ENCODE measurements around the gene TAF1A.
"Not testable (repeated sequence)": the region's sequence is repeated elsewhere in the genome, so short reads cannot be mapped to it uniquely, and the experiment has no call there.

TAF1A gene

DNA sequence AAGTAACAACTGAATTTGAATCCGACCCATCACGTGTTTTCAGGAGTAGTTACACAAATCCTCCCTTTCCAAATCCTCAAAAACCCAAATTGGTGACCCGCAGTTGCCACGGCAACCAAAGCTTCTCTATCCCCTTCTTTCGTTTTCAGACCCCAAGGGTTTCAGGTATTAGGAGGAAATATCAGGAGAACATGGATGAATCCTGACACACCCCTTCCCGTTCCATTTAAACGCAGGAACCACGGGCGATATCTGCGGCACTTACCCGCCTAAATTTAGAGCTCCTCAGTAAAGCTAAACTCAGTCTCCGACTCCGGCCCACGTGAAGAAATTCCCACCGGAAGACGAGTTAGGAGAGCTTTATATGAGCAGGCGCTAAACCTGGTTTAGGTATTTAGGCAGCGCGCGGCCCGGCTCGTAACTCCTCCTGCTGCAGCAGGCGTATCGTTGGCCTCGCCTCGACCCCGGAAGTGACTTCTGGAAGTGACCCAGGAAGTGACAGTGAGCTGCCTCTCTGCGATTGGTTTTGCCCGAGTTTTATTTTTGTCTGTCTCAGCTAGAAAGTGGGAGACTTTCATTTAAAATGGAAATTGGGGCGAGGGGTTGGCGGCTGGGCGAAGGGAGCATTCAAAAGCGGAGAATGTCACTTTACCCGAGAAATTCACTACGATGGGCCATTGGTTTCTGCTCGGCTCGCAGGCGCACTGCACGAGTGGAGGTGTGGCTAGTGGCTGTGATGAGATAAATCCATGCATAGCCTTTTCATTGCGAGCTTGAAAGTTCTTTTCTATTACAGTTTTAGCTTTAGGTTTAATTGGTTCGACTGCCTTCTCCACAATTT lies at the start of gene TAF1A:
Gene TAF1A (minus strand): TSS at position 472 of the 841 bp plus-strand sequence.
- in situ Hi-C loops (cut with MboI; ENCODE audit: low sequenced_read_pairs) = no loop called here

DNA sequence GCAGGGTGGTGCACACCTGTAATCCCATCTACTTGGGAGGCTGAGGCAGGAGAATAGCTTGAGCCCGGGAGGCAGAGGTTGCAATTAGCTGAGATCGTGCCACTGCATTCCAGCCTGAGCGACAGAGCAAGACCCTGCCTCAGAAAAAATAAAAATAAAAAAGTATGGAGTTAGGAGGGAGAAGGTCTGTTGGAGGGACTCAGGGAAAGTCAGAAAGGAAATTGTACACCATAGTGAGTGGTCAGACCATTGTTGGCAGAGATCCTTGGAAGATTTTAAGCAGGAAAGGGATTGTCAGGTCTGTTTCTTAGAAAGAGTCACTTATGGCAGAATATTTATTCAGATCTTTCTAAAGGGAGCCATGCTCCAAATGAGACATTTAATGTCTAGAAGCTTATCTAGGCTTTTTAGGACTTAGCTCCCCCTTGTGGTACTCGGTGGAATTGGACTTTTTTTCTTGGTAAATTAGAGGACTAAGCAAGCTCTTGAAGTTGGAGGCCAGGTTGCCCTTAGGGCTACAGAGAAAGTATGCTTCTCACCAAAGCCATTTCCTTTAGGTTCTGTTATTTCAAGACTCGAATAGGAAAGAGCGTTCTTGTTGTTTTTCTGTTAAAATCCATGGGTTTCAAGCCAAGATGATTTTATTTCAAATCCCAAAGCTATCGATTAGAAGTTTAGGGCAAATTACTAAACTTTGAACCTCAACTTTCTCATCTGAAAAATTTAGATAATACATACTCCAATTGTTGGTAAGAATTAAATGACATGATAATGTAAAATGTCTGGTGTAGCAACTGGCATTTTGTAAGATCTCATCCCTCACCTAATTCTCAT lies 44.7 kb upstream of the TAF1A start:
- in situ Hi-C loops (cut with MboI; ENCODE audit: low sequenced_read_pairs) = loop anchor here (5.0 kb wide), 1 partner anchor 167 kb away; no protein-coding TSS in a partner anchor

- in situ Hi-C loops (cut with MboI; ENCODE audit: low sequenced_read_pairs) = loop anchor here (5.0 kb wide), 1 partner anchor 165 kb away; no protein-coding TSS in a partner anchor
These were observed 43.0 kb upstream of the TAF1A start for GRCh38 chr1:222632749-222633148.

GRCh38 chr1:222631611-222632208 lies 42.0 kb upstream of the TAF1A start:
- in situ Hi-C loops (cut with MboI; ENCODE audit: low sequenced_read_pairs) = loop anchor here (5.0 kb wide), 1 partner anchor 164 kb away; no protein-coding TSS in a partner anchor

- in situ Hi-C loops (cut with MboI; ENCODE audit: low sequenced_read_pairs) = loop anchor here (5.0 kb wide), 1 partner anchor 163 kb away; no protein-coding TSS in a partner anchor
These were observed 40.3 kb upstream of the TAF1A start for GRCh38 chr1:222629921-222630535.

DNA sequence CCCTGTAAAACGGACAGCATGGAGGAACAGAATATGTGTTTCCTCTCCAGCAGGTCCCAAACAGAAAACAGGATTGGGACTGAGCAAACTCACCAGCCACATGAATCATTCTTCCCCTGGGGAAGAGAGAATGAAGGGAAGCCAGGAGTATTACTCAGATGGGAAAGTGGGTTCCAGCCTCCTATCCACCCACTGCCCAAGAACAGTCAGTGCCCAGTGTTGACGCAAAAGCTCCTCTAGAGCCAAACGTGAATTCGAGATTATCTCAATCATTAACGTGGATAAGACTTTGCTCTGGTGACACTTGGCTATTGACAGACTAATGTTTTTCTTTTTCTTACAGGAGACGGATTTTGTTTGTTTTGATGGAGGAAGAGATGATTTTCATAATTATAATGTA lies 37.5 kb upstream of the TAF1A start:
- in situ Hi-C loops (cut with MboI; ENCODE audit: low sequenced_read_pairs) = no loop called here

- in situ Hi-C loops (cut with MboI; ENCODE audit: low sequenced_read_pairs) = no loop called here
These were observed 34.5 kb upstream of the TAF1A start for GRCh38 chr1:222624214-222624613.

GRCh38 chr1:222623458-222623857 lies 33.7 kb upstream of the TAF1A start:
- in situ Hi-C loops (cut with MboI; ENCODE audit: low sequenced_read_pairs) = no loop called here

- in situ Hi-C loops (cut with MboI; ENCODE audit: low sequenced_read_pairs) = no loop called here
These were observed 33.0 kb upstream of the TAF1A start for GRCh38 chr1:222622765-222623164.

DNA sequence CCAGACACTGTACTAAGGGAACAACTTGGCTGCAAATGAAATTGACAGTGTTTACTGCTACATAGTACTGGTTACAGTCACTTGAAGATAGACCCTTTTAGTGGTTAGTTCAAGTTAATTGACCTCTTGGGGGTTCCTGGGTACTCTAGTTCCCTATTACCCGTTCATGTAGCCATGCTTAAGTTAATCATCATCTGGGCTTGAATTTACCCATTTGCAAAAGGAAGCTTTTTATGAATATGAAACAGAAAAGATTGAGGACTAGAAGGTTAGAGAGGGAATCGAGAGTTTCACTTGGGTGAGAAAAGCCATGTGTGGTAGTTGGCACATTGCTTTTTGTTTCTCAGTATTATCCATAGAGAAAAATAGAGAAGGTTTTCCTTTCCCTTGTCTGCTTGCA lies 30.8 kb upstream of the TAF1A start:
- in situ Hi-C loops (cut with MboI; ENCODE audit: low sequenced_read_pairs) = no loop called here

- in situ Hi-C loops (cut with MboI; ENCODE audit: low sequenced_read_pairs) = no loop called here
These were observed 29.3 kb upstream of the TAF1A start for GRCh38 chr1:222618880-222619596.

DNA sequence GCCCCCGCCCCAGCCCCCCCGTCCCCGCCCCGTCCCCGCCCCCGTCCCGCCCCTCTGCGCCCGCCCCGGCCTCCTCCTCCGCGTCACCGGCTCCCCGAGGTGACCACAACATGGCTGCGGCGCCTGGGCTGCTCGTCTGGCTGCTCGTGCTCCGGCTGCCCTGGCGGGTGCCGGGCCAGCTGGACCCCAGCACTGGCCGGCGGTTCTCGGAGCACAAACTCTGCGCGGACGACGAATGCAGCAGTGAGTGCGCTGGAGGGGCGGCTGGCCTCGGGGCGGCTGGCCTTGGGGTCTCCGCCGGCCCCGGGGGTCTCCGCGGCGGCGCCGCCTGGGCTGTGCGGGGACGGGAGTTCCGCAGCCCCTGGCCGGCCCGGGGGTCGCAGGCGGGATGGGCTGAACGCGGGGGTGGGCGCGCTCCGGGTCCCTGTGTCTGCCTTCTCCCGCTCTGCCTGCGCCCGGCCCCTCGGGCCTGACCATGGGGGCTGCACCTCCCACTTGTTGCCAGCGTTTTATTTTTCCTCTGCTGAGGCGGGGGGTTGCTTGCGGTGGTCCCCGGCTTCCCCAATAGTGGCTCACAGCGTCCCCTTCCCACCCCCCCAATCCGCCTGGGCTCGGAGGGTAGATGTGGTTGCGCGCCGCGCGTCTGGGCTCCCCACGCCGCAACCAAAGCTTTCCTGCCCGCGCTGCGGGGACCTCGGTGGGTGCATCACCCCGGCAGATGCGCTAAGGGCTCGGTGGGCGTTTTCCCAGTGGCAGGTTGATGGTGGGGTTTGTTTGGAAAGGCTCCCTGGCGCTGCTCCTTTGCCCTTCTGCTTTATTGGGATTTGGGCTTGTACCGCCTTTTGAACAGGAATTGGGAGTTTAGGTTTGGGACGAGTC lies 28.5 kb upstream of the TAF1A start, which contains the start of gene MIA3:
Gene MIA3 (plus strand): TSS at position 97 of the 879 bp plus-strand sequence. CDS start 14 bp downstream, at position 111.
- in situ Hi-C loops (cut with MboI; ENCODE audit: low sequenced_read_pairs) = no loop called here

- in situ Hi-C loops (cut with MboI; ENCODE audit: low sequenced_read_pairs) = no loop called here
These were observed 27.7 kb upstream of the TAF1A start for GRCh38 chr1:222617367-222617951.

DNA sequence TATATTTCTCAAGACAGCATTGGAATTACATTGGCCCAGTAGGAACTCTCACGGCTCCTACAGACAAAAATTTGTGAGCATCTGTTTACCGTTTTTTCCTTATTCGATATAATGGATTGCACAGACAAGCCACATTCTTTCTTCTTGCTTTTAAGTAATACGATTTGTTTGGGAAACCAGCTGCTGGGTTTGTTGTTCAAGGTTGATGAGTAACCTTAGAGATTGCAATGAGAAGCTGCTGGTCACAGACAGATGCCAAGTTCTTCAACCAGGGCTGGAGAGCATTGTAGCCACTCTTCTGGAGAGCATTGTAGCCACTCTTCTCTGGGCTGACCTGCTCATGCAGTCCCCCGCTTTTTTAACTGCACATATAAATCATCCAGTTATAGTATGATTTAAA lies 26.8 kb upstream of the TAF1A start:
- in situ Hi-C loops (cut with MboI; ENCODE audit: low sequenced_read_pairs) = no loop called here

DNA sequence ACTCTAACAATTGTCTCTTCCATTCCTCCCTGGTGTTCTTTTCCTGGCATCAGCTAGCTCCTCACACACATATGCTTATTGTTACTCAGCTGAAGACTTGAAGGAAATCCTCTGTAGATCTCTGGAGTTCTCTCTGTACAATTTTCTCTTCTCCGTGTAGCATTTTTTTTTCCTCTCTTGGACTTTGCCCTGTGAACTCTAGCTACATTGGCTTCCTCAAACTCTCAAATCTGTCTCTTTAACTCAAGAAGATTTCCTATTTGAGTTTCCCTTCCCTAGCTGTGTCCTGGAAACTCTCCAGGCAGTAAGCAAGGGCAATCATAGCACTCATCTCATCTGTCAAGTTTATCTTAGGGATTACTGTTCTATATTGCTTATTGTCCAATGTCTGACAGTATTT lies 23.9 kb upstream of the TAF1A start:
- in situ Hi-C loops (cut with MboI; ENCODE audit: low sequenced_read_pairs) = no loop called here

DNA sequence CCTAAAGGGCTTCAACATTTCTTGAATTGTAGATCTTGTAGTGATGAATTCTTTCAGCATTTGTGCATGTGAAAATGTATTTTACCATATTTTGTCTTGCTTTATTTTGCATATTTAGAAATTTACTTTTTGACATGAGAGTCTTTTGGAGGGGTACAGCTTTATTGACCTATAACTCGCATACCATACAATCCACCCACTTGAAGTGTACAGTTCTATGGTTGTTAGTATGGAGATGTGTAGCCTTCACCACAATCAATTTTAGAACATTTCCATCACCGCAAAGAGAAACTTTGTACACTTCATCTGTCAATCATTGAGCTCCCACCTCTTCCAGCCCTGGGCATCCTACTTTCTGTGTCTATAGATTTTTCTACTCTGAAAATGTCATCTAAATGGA lies 21.0 kb upstream of the TAF1A start:
- in situ Hi-C loops (cut with MboI; ENCODE audit: low sequenced_read_pairs) = no loop called here

DNA sequence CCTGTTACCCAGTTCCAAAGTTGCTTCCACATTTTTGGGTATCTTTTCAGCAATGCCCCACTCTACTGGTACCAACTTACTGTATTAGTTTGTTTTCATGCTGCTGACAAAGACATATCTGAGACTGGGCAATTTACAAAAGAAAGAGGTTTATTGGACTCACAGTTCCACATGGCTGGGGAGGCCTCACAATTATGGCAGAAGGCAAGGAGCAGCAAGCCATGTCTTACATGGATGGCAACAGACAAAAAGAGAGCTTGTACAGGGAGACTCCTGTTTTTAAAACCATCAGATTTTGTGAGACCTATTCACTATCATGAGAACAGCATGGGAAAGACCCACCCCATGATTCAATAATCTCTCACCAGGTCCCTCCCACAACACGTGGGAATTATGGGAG lies 19.4 kb upstream of the TAF1A start:
- in situ Hi-C loops (cut with MboI; ENCODE audit: low sequenced_read_pairs) = not testable (repeated sequence)

GRCh38 chr1:222606757-222607156 lies 17.0 kb upstream of the TAF1A start:
- in situ Hi-C loops (cut with MboI; ENCODE audit: low sequenced_read_pairs) = no loop called here

DNA sequence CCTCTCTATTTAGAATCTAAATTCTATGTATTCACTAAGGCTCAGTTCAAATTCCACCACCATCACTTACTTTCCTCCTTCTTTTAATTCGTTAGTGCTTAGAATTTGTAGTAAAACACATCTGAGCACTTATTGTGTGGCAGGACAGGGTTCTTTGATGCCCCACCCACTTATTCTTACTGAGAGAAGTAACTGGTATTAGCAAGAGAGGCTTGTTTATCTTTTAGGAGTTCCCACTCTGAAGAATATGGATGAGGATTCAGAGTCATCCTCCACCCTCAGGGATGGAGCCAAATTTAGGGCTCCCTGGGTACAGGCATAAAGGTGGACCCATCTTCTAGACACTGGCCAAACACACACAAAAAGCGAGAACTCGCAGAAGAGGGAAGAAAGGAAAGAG lies 11.5 kb upstream of the TAF1A start:
- in situ Hi-C loops (cut with MboI; ENCODE audit: low sequenced_read_pairs) = no loop called here

Data from HL-60/S4 (cell line).